PC-3 (cell line): ENCODE data around the gene NTN1. TPM values are rescaled to one million over a fixed set of nuclear protein-coding genes. Genes with fewer than 3 reads are reported as not detected.

ENCODE experiments used
- ATAC-seq: fragments of 200-7000 bp; cut with Tn5 transposase; 2 replicates; pipeline ENCODE4 v1.9.1; 2020; ENCODE audit warnings: mild to moderate bottlenecking, moderate library complexity
- BruUV-seq: library from RNA; stranded (reverse); fragments of 400-500 nt; replicated peaks from 2 replicates; lab custom pipeline; 2021; lab: Mats Ljungman, UMichigan
- CTCF ChIA-PET: fragments of 300-600 bp; sonication (Branson Sonifier 250); formaldehyde crosslinking; loops from one replicate; lab custom pipeline; 2022; ENCODE audit warnings: antibody characterized with exemption; lab: Charles Lee
- POLR2A ChIA-PET: fragments of 300-600 bp; sonication (Branson Sonifier 250); formaldehyde crosslinking; loops from one replicate; lab custom pipeline; 2022; ENCODE audit warnings: antibody characterized with exemption; ENCODE audit not compliant: unreplicated experiment; lab: Charles Lee
- DNase-seq: peaks from one replicate; pipeline ENCODE4 v3.0.0-alpha.2; 2015
- H2AFZ ChIP-seq: fragments of 300-600 bp; sonication (generic); 2 replicates; pipeline ENCODE4 v1.6.0; 2016; ENCODE audit warnings: antibody characterized with exemption, low read length
- H3F3A ChIP-seq: fragments of 300-600 bp; sonication (generic); one replicate; pipeline ENCODE4 v1.6.0; 2017; ENCODE audit warnings: antibody characterized with exemption, low read length, control low read depth, mild to moderate bottlenecking; ENCODE audit not compliant: unreplicated experiment
- H3K27ac ChIP-seq: fragments of 300-600 bp; sonication (generic); 2 replicates; pipeline ENCODE4 v1.5.1; 2016; ENCODE audit warnings: mild to moderate bottlenecking, low read length
- H3K27me3 ChIP-seq: fragments of 300-600 bp; sonication (generic); 2 replicates; pipeline ENCODE4 v1.6.1; 2016; ENCODE audit warnings: low read length, mixed read lengths
- H3K36me3 ChIP-seq: fragments of 300-600 bp; sonication (generic); 2 replicates; pipeline ENCODE4 v1.6.1; 2016; ENCODE audit warnings: low read depth, mixed run types, low read length, mixed read lengths
- H3K4me1 ChIP-seq: fragments of 300-600 bp; sonication (generic); 2 replicates; pipeline ENCODE4 v1.5.1; 2016; ENCODE audit warnings: low read length; ENCODE audit not compliant: insufficient read depth
- H3K4me2 ChIP-seq: fragments of 300-600 bp; sonication (generic); 2 replicates; pipeline ENCODE4 v1.6.0; 2016; ENCODE audit warnings: low read length
- H3K4me3 ChIP-seq: fragments of 300-600 bp; sonication (generic); 2 replicates; pipeline ENCODE4 v1.5.1; 2016; ENCODE audit warnings: mild to moderate bottlenecking, low read length, mixed read lengths
- H3K79me2 ChIP-seq: fragments of 300-600 bp; sonication (generic); 2 replicates; pipeline ENCODE4 v1.6.1; 2017; ENCODE audit warnings: low read length, mixed read lengths
- H3K9ac ChIP-seq: fragments of 300-600 bp; sonication (generic); 2 replicates; pipeline ENCODE4 v1.6.0; 2016; ENCODE audit warnings: mild to moderate bottlenecking, low read length
- H3K9me2 ChIP-seq: fragments of 300-600 bp; sonication (generic); replicated peaks from 2 replicates; pipeline ENCODE4 v1.6.1; 2016; ENCODE audit warnings: mixed run types, low read length, mixed read lengths
- H3K9me3 ChIP-seq: fragments of 300-600 bp; sonication (generic); 2 replicates; pipeline ENCODE4 v1.6.1; 2016; ENCODE audit warnings: low read length, mixed read lengths
- H4K20me1 ChIP-seq: fragments of 300-600 bp; sonication (generic); 2 replicates; pipeline ENCODE4 v1.6.1; 2016; ENCODE audit warnings: low read length, mixed read lengths
- EZH2 ChIP-seq: fragments of 300-600 bp; sonication (generic); IDR thresholded peaks from one replicate; pipeline ENCODE4 v1.6.1; 2017; ENCODE audit warnings: antibody characterized with exemption, mild to moderate bottlenecking, low read length; ENCODE audit not compliant: unreplicated experiment
- EZH2phosphoT487 ChIP-seq: fragments of 300-600 bp; sonication (generic); IDR thresholded peaks from 2 replicates; pipeline ENCODE4 v1.6.1; 2018; ENCODE audit warnings: mild to moderate bottlenecking, antibody characterized with exemption, low read length, borderline replicate concordance
- intact Hi-C: fragments of 100-400 bp; cut with micrococcal nuclease; formaldehyde crosslinking; loops from 2 replicates; pipeline ENCODE4 v1.9.0; 2023
- total RNA-seq: library from RNA; depleted of rRNA; stranded (reverse); fragments of >200 nt; gene quantifications from 2 replicates; pipeline ENCODE4 v1.2.3, GENCODE V29; 2014
- TF ChIP-seq, protein P1 (sequence below): fragments of 300-600 bp; sonication (generic); conservative IDR thresholded peaks from 2 replicates; pipeline ENCODE4 v1.5.1; 2017; ENCODE audit warnings: antibody characterized with exemption, low read depth, mild to moderate bottlenecking, low read length

Gene NTN1
- total RNA-seq, 1 experiment from 2014 or later = 0.22 TPM

- ATAC-seq (peak; percentile 68), DNase-seq (peak; percentile 53)
- Histone ChIP-seq H3K27ac (no peak overlapping the region), H3K9me2 (no peaks in the 10 kb centered on the region), H2AFZ (no peak overlapping the region), H3F3A (no peaks in the 10 kb centered on the region), H3K36me3 (no peaks in the 10 kb centered on the region), H3K27me3 (0 out of 2 replicates have a peak, but pooled peaks cover 4% of the 10 kb centered on the region), H3K4me2 (no peak overlapping the region), H3K79me2 (no peaks in the 10 kb centered on the region), H3K9me3 (no peaks in the 10 kb centered on the region), H4K20me1 (no peaks in the 10 kb centered on the region), H3K4me3 (no peak overlapping the region), H3K9ac (no peak overlapping the region), H3K4me1 (no peaks in the 10 kb centered on the region)
- TF ChIP-seq EZH2phosphoT487 (no peak), EZH2 (no peak)
- TF ChIP-seq, protein P1, sequence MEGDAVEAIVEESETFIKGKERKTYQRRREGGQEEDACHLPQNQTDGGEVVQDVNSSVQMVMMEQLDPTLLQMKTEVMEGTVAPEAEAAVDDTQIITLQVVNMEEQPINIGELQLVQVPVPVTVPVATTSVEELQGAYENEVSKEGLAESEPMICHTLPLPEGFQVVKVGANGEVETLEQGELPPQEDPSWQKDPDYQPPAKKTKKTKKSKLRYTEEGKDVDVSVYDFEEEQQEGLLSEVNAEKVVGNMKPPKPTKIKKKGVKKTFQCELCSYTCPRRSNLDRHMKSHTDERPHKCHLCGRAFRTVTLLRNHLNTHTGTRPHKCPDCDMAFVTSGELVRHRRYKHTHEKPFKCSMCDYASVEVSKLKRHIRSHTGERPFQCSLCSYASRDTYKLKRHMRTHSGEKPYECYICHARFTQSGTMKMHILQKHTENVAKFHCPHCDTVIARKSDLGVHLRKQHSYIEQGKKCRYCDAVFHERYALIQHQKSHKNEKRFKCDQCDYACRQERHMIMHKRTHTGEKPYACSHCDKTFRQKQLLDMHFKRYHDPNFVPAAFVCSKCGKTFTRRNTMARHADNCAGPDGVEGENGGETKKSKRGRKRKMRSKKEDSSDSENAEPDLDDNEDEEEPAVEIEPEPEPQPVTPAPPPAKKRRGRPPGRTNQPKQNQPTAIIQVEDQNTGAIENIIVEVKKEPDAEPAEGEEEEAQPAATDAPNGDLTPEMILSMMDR = no peak
- POLR2A ChIA-PET = no interaction called here
- no TSS peak for BruUV-seq
- intact Hi-C loops = no loop called here
- CTCF ChIA-PET = interaction anchor here (0.6 kb wide), 1 partner anchor 247 kb away, joined by 4 read pairs; no protein-coding TSS in a partner anchor
Measured at GRCh38 chr17:9158544-9159452, 137.5 kb downstream of the NTN1 start.

GRCh38 chr17:9162275-9162985 lies 141.1 kb downstream of the NTN1 start:
- ChIA-PET CTCF (no interaction called here), POLR2A (no interaction called here)
- Histone ChIP-seq H4K20me1 (no peaks in the 10 kb centered on the region), H3K9me2 (no peaks in the 10 kb centered on the region), H3K9ac (no peak overlapping the region), H3K4me3 (no peak overlapping the region), H3K4me2 (no peak overlapping the region), H3K36me3 (no peaks in the 10 kb centered on the region), H3K27ac (no peak overlapping the region), H3K9me3 (no peaks in the 10 kb centered on the region), H3K27me3 (no peaks in the 10 kb centered on the region; the same call in 1 of the 2 replicates), H3F3A (no peaks in the 10 kb centered on the region), H3K79me2 (no peaks in the 10 kb centered on the region), H2AFZ (no peak overlapping the region), H3K4me1 (no peaks in the 10 kb centered on the region)
- no TSS peak for BruUV-seq
- ATAC-seq (no peak), DNase-seq (no peak)
- no peak for TF ChIP-seq EZH2phosphoT487
- TF ChIP-seq, protein P1 = peak; percentile 14; the same call in 1 of the 2 replicates
- intact Hi-C loops = no loop called here
